Measurements from ENCODE around the gene RAF1.
"Not testable (repeated sequence)": the region's sequence is repeated elsewhere in the genome, so short reads cannot be mapped to it uniquely, and the experiment has no call there.

The RAF1 gene

DNA sequence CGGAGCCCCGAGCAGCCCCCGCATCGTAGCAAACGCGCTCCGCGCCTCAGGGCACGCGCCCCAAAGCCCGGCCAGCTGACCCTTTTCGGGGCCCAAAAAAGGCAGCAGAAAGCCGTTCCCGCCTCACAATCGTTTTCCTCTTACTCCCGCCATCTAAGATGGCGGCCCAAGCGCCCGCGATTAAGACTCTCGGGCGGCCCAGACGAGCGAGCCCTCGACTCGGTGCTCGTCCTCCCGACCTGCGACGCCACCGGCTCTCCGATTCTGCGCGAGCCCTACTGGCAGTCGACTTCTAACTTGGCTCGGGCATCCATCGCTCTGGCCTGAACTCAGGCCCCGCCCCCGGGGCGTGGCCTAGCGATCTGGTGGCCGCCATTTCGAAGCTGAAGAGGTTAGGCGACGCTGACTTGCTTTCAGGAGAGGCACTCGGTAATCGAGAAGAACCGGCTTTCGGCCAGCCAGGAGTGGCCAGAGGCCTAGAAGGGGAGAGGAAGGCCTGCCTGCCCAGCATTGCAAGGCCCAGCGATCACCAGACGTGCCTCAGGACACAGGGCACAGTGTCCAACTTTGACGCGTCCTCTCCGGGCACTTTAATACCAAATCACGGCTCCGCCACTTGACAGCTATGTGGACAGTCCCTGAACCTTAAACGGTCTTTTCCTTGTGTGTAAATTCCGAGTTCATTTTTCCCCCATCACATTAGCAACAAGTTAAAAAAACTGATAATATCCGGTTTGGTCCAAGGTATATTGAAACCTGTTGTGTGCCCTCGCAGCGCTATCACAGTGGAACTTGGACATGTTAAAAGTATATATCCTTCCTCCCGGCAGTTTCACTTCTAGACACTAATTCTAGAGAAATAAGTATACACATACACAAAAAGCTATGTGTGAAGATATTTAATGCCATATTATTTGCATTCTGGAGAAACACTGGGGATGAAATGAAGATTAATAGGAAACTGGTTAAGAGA, at the start of gene RAF1:
Gene RAF1, minus strand, starts transcription at position 182 of the 973 bp plus-strand sequence. CDS start 45,396 bp downstream, outside the sequence.
- peak; percentile 87 for DNase-seq

DNA sequence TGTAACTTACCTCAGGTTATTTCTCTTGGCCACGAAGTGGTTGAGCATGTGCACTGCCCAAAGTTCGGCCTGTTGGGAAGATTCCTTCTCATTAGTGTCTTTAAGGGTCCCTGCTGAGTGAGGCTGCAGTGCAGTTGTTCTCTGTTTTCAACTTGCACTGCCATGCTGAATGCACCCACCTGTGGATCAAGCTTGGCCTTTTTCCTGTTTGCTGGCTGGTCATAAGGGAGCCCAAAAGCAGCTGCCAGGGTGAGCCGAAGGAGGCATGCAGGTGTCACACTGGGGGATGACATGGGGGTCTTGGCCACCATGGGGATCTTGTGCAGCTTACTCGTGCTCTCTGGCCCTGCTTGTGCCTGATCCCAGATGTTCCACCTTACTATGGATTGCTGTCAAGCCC, 46.1 kb upstream of the RAF1 start:
- no peak for DNase-seq

DNA sequence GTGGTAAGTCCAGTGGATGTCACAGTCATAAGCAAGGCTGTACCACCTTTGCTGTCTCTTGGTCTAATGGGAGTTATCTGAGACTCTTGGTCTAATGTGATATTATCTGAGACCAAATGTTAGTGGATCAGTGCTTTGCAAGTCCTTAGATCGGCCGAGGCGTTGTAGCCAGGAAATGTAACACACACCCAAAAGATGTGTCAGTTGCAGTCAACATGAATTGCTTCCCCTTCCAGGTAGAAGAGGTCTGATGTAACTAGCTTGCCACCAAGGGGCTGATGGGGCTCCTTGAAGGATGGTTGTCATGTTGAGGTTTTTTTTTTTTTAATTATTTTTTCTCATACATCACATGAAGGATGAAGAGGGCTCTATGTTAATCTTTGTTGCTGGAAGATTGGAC, 45.4 kb upstream of the RAF1 start:
- no peak for DNase-seq

DNA sequence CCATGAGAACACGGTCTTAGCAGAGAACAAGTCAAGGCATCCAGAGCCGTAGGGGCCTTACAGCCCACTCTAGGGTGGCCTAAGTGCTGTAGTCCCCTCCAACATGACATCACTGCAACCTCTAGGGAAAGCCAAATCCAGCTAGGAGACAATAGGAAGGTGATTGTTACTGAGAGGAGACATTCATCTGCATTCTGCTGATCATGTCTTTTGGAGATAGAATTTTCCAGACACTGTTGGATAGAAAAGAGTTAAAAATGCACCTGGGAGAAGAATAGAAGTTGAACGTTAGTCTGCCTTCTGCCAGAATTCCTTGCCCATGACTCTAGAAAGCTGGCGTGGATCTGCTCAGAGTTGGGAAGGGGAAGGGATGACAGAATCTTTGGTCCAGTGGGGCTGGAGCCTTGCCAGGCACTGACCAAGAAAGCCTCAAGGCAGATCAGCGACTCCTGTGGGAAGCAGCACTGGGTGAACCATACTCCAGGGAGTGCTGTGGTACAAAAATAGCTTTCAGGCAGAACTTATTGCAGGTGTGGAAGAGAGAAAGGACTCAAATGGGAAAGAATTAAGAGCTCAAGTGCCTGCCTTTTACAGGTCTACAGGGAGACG, 44.8 kb upstream of the RAF1 start:
- no peak for DNase-seq

DNA sequence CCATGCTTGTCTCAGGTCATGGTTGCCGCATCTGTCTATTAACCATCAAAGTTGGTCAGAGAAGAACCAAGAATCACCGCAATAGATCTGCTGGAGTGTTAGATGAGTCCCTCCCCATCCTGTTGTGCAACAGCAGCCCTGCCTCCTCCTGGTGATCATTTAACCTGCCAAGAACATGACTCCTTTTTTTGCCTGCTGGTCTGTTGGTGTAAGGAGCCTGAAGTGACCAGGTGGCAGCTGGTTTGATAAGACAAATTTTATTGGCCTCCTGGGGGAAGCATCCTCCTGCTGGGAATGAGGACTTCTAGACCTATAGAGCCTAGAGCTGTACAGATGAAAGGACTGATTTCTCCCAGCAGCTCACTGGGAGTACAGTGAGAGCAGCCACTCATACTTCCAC, 43.5 kb upstream of the RAF1 start:
- no peak for DNase-seq

GRCh38 chr3:12706504-12707253, 42.8 kb upstream of the RAF1 start:
- peak; percentile 9 for DNase-seq

- DNase-seq = no peak
Measured at GRCh38 chr3:12705981-12706380, 42.1 kb upstream of the RAF1 start.

- DNase-seq = no peak
Measured at GRCh38 chr3:12705374-12705926, 41.5 kb upstream of the RAF1 start.

GRCh38 chr3:12702501-12702900, 38.6 kb upstream of the RAF1 start:
- no peak for DNase-seq

DNA sequence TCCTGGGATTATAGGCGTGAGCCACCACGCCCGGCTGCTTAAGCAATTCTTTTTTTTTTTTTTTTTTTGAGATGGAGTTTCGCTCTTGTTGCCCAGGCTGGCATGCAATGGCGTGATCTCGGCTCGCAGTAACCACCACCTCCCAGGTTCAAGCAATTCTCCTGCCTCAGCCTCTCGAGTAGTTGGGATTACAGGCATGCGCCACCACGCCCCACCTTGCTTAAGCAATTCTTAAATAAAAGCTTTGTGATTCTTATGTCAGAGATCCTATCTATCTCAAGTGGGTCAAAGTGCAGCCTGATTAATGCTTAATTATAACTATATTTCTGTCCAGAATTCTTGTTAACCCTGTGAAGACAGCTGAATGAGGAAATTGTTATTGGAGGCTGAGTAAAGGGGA, 37.7 kb upstream of the RAF1 start:
- DNase-seq = not testable (repeated sequence)

GRCh38 chr3:12700800-12701199, 36.9 kb upstream of the RAF1 start:
- no peak for DNase-seq

- DNase-seq = no peak
Measured at GRCh38 chr3:12695916-12696315, 32.0 kb upstream of the RAF1 start.

- DNase-seq = no peak
Measured at GRCh38 chr3:12695112-12695511, 31.2 kb upstream of the RAF1 start.

- DNase-seq = no peak
Measured at GRCh38 chr3:12692444-12692843, 28.5 kb upstream of the RAF1 start.

- no peak for DNase-seq
Measured at GRCh38 chr3:12689997-12690711, 26.2 kb upstream of the RAF1 start.

DNA sequence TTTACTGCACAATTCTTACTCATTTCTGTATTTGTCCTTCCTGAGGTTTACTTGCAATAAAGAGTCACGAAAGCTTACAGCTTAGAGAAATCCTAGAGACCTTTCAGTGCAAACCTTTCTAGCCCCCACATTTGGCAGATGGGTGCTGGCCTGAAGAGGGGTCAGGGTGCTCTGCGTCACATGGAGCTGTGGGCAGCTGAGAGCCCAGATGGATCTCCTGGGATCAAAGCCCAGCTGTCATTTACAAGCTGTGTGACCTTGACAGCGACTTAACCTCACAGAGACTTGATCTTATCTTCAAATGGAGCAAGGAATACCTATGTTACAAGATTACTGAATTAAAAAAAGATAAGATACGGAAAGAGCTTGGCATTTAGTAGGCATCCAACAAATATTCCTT, 24.0 kb upstream of the RAF1 start:
- no peak for DNase-seq

DNA sequence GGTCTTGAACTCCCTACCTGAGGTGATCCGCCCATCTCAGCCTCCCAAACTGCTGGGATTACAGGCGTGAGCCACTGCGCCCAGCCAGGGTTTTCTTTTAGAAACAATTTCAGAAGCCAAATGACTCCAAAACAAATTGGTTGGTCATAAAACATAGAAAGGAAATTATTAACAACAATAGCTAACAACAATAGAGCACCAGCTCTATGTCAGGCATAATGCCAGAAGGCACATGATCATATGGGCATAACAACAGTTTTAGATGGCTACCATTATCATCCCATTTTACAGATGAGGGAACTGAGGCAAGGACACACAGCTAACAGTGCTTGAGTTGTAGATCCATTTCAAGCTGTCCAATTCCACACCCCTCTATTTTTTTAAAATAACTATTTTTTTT, 22.2 kb upstream of the RAF1 start:
- DNase-seq = no peak

GRCh38 chr3:12681943-12682390, 18.1 kb upstream of the RAF1 start:
- no peak for DNase-seq

- no peak for DNase-seq
Measured at GRCh38 chr3:12681089-12681942, 17.4 kb upstream of the RAF1 start.

- no peak for DNase-seq
Measured at GRCh38 chr3:12679468-12679867, 15.6 kb upstream of the RAF1 start.

DNA sequence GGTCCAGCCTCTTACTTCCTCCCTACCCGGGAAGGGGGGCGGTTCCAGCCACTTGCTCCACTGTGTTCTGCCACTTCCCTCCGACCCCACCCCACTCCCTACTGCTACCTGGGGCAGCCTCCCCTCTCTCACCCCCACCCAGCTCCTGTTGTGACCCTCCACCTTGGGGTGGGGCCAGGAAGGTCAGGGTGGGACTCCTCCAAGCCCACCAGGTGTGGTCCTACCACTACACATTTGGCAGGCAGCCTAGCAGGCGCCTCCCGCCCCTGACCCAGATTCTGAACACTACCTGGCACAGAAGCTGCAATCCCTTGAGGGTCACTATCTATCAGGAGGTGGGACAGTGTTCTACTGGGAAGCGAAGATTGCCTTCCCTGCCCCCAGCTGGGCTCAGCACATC, 13.7 kb upstream of the RAF1 start:
- no peak for DNase-seq

All from NCI-H2107 (cell line).